Mesenchymal stem cell (in vitro differentiated cells and primary cell): Measurements from ENCODE around the gene ANHX. TPM values are rescaled to one million over a fixed set of nuclear protein-coding genes. Genes with fewer than 3 reads are reported as not detected.
A peak's percentile ranks its signal among the peaks of the same experiment; 100 is the strongest.

Experiments
- DNase-seq: peaks from one replicate; pipeline ENCODE4 v3.0.0-alpha.2; 2013
- H2AFZ ChIP-seq: one replicate; pipeline ENCODE4 v1.6.1; 2013; ENCODE audit warnings: low read depth, mild to moderate bottlenecking, control low read depth, inconsistent platforms, low read length, moderate library complexity
- H2AK5ac ChIP-seq: 2 replicates; pipeline ENCODE4 v1.6.1; 2013; ENCODE audit warnings: low read length, moderate library complexity, mild to moderate bottlenecking, inconsistent platforms; ENCODE audit not compliant: severe bottlenecking
- H2BK120ac ChIP-seq: one replicate; pipeline ENCODE4 v1.6.1; 2013; ENCODE audit warnings: low read depth, mild to moderate bottlenecking, inconsistent platforms, low read length, moderate library complexity
- H2BK12ac ChIP-seq, 2 experiments: one replicate each; pipeline ENCODE4 v1.6.1; 2013; ENCODE audit warnings: inconsistent platforms in 2 of 2, low read length in 2 of 2, mild to moderate bottlenecking in 2 of 2, moderate library complexity in 2 of 2, control low read depth in 1 of 2
- H2BK15ac ChIP-seq: one replicate; pipeline ENCODE4 v1.6.1; 2013; ENCODE audit warnings: mild to moderate bottlenecking, low read depth, inconsistent platforms; ENCODE audit not compliant: poor library complexity, severe bottlenecking
- H2BK5ac ChIP-seq: 2 replicates; pipeline ENCODE4 v1.6.1; 2013; ENCODE audit warnings: low read depth, mild to moderate bottlenecking, low read length, control low read depth, inconsistent platforms; ENCODE audit not compliant: poor library complexity, severe bottlenecking
- H3K14ac ChIP-seq, 2 experiments: one replicate each; pipeline ENCODE4 v1.6.1; 2013; ENCODE audit warnings: inconsistent platforms in 2 of 2, low read length in 2 of 2, control low read depth in 1 of 2, mild to moderate bottlenecking in 1 of 2, moderate library complexity in 1 of 2
- H3K18ac ChIP-seq, 2 experiments: one replicate each; pipeline ENCODE4 v1.6.1; 2013; ENCODE audit warnings: inconsistent platforms in 2 of 2, low read length in 2 of 2, control low read depth in 1 of 2, low read depth in 1 of 2, mild to moderate bottlenecking in 1 of 2
- H3K23ac ChIP-seq, 2 experiments: one replicate each; pipeline ENCODE4 v1.6.1; 2013; ENCODE audit warnings: inconsistent platforms in 2 of 2, low read length in 2 of 2, mild to moderate bottlenecking in 2 of 2, moderate library complexity in 2 of 2, control low read depth in 1 of 2
- H3K27ac ChIP-seq: 2 replicates; pipeline ENCODE4 v1.5.1; 2013; ENCODE audit warnings: mild to moderate bottlenecking, moderate library complexity, low read length, control low read depth, inconsistent platforms; ENCODE audit not compliant: poor library complexity, severe bottlenecking
- H3K27me3 ChIP-seq, 2 experiments: 2 replicates each; pipeline versions ENCODE4 v1.6.1 to v1.7.0; 2013; ENCODE audit warnings: low read length in 2 of 2, mild to moderate bottlenecking in 2 of 2, moderate library complexity in 2 of 2, control low read depth in 1 of 2, inconsistent platforms in 1 of 2; ENCODE audit not compliant: control insufficient read depth in 1 of 2, insufficient read depth in 1 of 2
- H3K36me3 ChIP-seq, 2 experiments: 2 replicates each; pipeline versions ENCODE4 v1.6.1 to v1.7.0; 2013; ENCODE audit warnings: low read length in 2 of 2, control low read depth in 1 of 2, inconsistent platforms in 1 of 2, low read depth in 1 of 2, mild to moderate bottlenecking in 1 of 2; ENCODE audit not compliant: insufficient read depth in 2 of 2, control insufficient read depth in 1 of 2
- H3K4ac ChIP-seq, 2 experiments: one replicate each; pipeline ENCODE4 v1.6.1; 2013; ENCODE audit warnings: inconsistent platforms in 2 of 2, low read length in 2 of 2, mild to moderate bottlenecking in 2 of 2, moderate library complexity in 2 of 2, control low read depth in 1 of 2, low read depth in 1 of 2
- H3K4me1 ChIP-seq: 2 replicates; pipeline ENCODE4 v1.6.1; 2013; ENCODE audit warnings: low read depth, low read length, control low read depth; ENCODE audit not compliant: control insufficient read depth, insufficient read depth
- H3K4me2 ChIP-seq: 2 replicates; pipeline ENCODE4 v1.6.1; 2013; ENCODE audit warnings: low read length, mild to moderate bottlenecking, inconsistent platforms; ENCODE audit not compliant: poor library complexity, severe bottlenecking
- H3K4me3 ChIP-seq, 2 experiments: 2 replicates each; pipeline versions ENCODE4 v1.5.1 to v1.7.0; 2013; ENCODE audit warnings: low read length in 2 of 2, mild to moderate bottlenecking in 2 of 2, control low read depth in 1 of 2, low read depth in 1 of 2; ENCODE audit not compliant: insufficient read depth in 1 of 2
- H3K79me1 ChIP-seq: replicated peaks from 2 replicates; pipeline ENCODE4 v1.6.1; 2013; ENCODE audit warnings: mild to moderate bottlenecking, control low read depth, low read length, inconsistent platforms; ENCODE audit not compliant: poor library complexity, severe bottlenecking
- H3K9ac ChIP-seq: 2 replicates; pipeline ENCODE4 v1.7.0; 2013; ENCODE audit warnings: mild to moderate bottlenecking, low read length, moderate library complexity
- H3K9me3 ChIP-seq: 2 replicates; pipeline ENCODE4 v1.7.0; 2013; ENCODE audit warnings: mild to moderate bottlenecking, low read length; ENCODE audit not compliant: control insufficient read depth
- H4K8ac ChIP-seq: one replicate; pipeline ENCODE4 v1.6.1; 2013; ENCODE audit warnings: inconsistent platforms, mild to moderate bottlenecking, low read length, moderate library complexity
- H4K91ac ChIP-seq: one replicate; pipeline ENCODE4 v1.6.1; 2013; ENCODE audit warnings: mild to moderate bottlenecking, low read length, inconsistent platforms
- WGBS: methylation state at CpG from one replicate; pipeline ENCODE4 v1.1.7; 2013; ENCODE audit warnings: mixed read lengths; 5-methylcytosine and 5-hydroxymethylcytosine counted together
- small RNA-seq: library from polyadenylated mRNA; stranded (forward); fragments of <200 nt; extraction: miRNeasy Mini kit (QIAGEN cat#:217004); gene quantifications from one replicate; pipeline ENCODE3, GENCODE V24; 2013; ENCODE audit warnings: low read depth

The ANHX gene

GRCh38 chr12:133180669-133181068, 55.0 kb downstream of the ANHX start:
- Histone ChIP-seq H4K91ac (no peak overlapping the region), H3K18ac (no peak overlapping the region), H3K23ac (no peak overlapping the region), H3K4me1 (no peaks in the 10 kb centered on the region), H2BK15ac (no peak overlapping the region), H2AFZ (no peak overlapping the region), H3K36me3 (peaks cover 27 to 33% of the 10 kb centered on the region in 2 experiments), H3K9me3 (peaks cover 74% of the 10 kb centered on the region), H4K8ac (no peak overlapping the region), H3K79me1 (peaks cover 30% of the 10 kb centered on the region), H2BK5ac (no peak overlapping the region), H3K4me3 (peak overlapping the region in 1 of 2 experiments; percentile 100), H2BK120ac (no peak overlapping the region), H3K4me2 (no peak overlapping the region), H3K27ac (no peak overlapping the region), H3K27me3 (no peaks in the 10 kb centered on the region), H2BK12ac (no peak overlapping the region), H3K4ac (no peak overlapping the region), H2AK5ac (no peak overlapping the region), H3K14ac (no peak overlapping the region), H3K9ac (no peak overlapping the region)
- WGBS = 98% methylated on average over 5 of the region's 8 CpGs
- DNase-seq = no peak

DNA sequence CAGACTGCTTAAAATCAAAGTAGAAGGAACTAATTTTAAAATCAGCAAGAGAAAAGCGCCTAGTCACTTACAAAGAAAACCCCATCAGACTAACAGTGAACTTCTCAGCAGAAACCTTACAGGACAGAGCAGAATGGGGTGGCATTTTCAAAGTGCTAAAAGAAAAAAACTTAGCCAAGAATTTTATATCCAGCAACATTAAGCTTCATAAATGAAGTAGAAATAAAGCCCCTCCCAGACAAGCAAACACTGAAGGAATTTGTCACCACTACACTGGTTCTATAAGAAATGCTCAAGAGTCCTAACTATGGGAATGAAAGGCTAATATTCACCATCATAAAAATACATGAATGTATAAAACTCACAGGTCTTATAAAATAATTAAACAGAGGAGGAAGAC, 60.8 kb downstream of the ANHX start:
- Histone ChIP-seq H3K79me1 (no peaks in the 10 kb centered on the region), H3K14ac (no peak overlapping the region), H3K36me3 (no peaks in the 10 kb centered on the region), H3K4me3 (no peak overlapping the region), H2BK5ac (no peak overlapping the region), H3K23ac (no peak overlapping the region), H3K9ac (no peak overlapping the region), H3K4me1 (no peaks in the 10 kb centered on the region), H2BK120ac (no peak overlapping the region), H2BK12ac (no peak overlapping the region), H4K91ac (no peak overlapping the region), H3K4ac (no peak overlapping the region), H2BK15ac (no peak overlapping the region), H3K27ac (no peak overlapping the region), H4K8ac (no peak overlapping the region), H3K18ac (no peak overlapping the region), H3K4me2 (no peak overlapping the region), H3K9me3 (peaks cover 80% of the 10 kb centered on the region), H2AFZ (no peak overlapping the region), H2AK5ac (no peak overlapping the region), H3K27me3 (no peaks in the 10 kb centered on the region)
- WGBS = 71% methylated on average over 1 of the region's 1 CpG
- no peak for DNase-seq

DNA sequence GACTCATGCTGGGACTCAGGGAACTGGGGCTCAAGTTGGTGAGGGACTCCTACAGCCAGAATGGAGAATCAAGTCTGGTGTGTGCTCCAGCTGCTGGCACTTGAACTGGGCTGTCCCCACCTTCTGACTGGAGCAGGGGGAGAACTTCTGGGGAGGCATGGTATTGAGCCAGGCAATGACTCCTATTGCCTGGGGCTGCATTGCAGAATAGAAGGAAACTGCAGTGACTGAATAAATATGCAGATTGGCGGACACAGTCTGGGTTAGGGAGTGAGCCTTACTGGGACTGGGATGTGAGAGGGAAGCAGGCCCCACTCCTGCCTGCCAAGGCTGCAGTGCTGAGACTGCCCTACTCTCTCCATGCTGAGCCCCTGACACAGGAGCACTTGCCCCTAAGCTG, 63.2 kb downstream of the ANHX start:
- Histone ChIP-seq H3K14ac (no peak overlapping the region), H3K27me3 (no peaks in the 10 kb centered on the region), H3K4me3 (peak overlapping the region in 1 of 2 experiments; percentile 33), H3K79me1 (no peaks in the 10 kb centered on the region), H3K27ac (no peak overlapping the region), H3K18ac (no peak overlapping the region), H3K4ac (no peak overlapping the region), H2BK15ac (no peak overlapping the region), H3K4me2 (no peak overlapping the region), H2BK120ac (no peak overlapping the region), H2AK5ac (no peak overlapping the region), H2BK12ac (no peak overlapping the region), H2AFZ (no peak overlapping the region), H4K8ac (no peak overlapping the region), H3K23ac (no peak overlapping the region), H3K9ac (no peak overlapping the region), H2BK5ac (no peak overlapping the region), H3K4me1 (no peaks in the 10 kb centered on the region), H4K91ac (no peak overlapping the region), H3K36me3 (no peaks in the 10 kb centered on the region), H3K9me3 (peaks cover 88% of the 10 kb centered on the region)
- no peak for DNase-seq
- WGBS = 87% methylated on average over 1 of the region's 1 CpG

Small RNA genes within 50 kb of the gene (small RNA-seq; reads per million reads assigned to genes)
- gene RF00019 = not detected
- not detected for gene RNU6-717P
